Right lobe of liver (tissue), 4 donors: ENCODE measurements around the gene HPSE2.

Source experiments
- POLR2A ChIP-seq: fragments of 450-650 bp; IDR thresholded peaks from one replicate; pipeline ENCODE4 v1.6.1; 2017; ENCODE audit warnings: antibody characterized with exemption, mild to moderate bottlenecking
- TF ChIP-seq, protein P1 (sequence below), 4 donors: fragments of 200-600 bp in 3 of 4; fragments of 450-650 bp in 1 of 4; IDR thresholded peaks; one replicate each; pipeline versions ENCODE4 v1.5.1 to v1.8.0; 2016 to 2022; ENCODE audit warnings: antibody characterized with exemption in 4 of 4, mild to moderate bottlenecking in 2 of 4
- donor health status: DM: no; HTN: no; CAD: no.
- donor health status: DM: no; HTN: no; CAD: no.
- donor health status: DM: no; HTN: yes; CAD: no.

DNA sequence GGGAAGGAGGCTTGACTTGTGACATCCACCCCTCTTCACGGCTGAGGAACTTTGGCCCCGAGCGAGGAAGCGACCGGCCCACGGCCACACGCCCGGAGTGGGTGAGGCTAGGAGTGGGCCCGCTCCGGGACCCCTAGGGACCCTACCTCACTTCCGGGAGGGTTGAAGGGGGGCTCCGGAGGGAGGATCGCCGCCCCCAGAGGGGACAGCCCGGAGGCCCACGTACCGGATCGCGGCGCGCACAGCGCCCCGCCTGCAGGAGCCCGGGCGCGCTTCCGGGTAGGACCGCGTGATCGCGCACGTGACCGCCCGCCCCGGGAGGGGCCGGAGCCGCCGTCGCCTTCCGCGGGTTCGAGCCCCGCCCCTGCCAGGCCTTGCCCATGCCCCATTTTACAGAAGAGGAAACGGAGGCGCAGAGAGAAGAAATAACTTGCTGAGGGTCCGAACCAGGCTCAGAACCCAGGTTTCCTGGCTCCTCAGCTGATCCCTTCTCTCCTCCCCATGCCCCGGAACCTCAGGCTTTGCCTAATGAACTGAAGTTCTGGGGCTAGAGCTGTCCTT, 788.9 kb downstream of the HPSE2 start, which contains the start of gene HPS1:
- TF ChIP-seq, protein P1, sequence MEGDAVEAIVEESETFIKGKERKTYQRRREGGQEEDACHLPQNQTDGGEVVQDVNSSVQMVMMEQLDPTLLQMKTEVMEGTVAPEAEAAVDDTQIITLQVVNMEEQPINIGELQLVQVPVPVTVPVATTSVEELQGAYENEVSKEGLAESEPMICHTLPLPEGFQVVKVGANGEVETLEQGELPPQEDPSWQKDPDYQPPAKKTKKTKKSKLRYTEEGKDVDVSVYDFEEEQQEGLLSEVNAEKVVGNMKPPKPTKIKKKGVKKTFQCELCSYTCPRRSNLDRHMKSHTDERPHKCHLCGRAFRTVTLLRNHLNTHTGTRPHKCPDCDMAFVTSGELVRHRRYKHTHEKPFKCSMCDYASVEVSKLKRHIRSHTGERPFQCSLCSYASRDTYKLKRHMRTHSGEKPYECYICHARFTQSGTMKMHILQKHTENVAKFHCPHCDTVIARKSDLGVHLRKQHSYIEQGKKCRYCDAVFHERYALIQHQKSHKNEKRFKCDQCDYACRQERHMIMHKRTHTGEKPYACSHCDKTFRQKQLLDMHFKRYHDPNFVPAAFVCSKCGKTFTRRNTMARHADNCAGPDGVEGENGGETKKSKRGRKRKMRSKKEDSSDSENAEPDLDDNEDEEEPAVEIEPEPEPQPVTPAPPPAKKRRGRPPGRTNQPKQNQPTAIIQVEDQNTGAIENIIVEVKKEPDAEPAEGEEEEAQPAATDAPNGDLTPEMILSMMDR (IDR thresholded peaks at IDR 0.05), result no peak
- TF ChIP-seq POLR2A, result peak; percentile 90
